ENCODE data around the gene CRY2.
"Not testable (repeated sequence)": the region's sequence is repeated elsewhere in the genome, so short reads cannot be mapped to it uniquely, and the experiment has no call there.

The CRY2 gene

DNA sequence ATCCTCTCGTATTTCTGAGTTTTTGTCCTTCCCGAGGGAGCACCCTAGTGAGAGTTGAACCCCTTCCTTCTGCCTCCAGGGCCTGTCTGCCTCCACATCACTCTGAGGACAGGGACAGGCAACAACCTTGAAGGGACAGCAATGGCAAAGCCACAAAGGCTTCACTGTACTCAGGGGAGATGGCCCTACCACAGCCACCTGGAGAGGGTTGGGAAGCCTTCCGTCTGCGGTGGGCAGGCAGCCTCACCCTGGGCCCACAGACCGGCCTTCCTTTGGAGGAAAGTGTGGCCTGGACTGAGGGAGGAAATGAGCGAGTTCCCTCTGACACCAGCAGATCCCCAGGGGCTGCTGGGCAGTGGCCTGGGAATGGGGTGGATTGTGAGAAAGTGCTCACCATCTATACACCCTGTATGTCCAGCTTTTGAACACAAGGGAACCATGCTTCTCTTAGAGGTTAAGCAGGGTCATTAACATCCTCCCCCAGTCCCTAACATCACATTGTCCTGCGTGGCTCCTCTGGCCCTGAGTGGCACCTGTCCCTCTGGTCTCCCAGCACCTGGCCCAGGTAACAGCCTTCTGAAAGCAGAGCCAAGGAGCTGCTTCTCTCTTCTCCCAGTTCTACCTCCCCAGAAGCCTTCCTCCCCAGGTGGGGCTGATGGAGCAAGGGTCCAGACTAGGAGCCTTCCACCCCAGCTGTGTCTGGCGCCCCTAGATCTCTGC lies 35.5 kb upstream of the CRY2 start:
- DNase-seq: no peak

DNA sequence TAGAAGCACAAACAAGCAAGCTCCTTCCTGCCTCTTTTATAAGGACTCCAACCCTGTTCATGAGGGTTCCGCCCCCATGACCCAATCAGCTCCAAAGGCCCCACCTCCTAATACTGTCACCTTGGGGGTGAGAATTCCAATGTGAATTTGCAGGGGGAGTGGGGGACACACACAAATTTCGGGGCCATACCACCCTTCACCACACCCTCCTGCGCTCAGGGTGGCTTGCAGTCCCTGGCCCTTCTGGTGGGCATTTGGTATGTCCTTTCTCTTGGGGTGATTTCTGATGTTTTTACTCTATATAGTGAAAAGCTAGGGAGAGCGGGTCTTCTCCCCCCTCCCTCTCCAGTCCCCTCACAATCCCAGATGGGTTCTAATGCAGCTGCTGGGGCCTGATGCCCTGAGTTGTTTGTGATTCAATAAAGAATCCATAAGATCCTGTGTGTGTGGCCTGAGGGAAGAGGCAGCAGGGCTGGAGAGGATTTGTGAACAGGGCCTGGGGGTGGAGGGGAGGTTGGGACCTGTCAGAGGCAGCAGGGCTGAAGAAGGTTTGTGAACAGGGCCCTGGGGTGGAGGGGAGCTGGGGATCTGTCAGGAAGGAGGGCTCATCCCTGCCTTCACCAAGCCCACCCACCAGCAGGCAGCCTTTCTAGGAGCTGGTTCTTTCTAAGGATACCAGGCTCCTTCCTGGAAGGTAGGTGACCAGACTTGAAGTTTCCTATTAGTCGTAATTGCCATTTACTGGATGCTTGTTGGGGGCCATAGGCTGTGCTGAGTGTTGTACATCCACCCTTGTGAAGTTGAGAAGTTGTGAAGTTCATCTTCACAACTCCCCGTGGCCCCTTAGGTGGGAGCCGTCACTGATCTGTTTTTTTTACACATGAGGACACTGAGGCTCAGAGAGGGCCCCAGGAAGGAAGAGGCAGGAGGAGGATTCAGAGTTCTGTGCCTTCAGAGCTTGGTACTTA lies 34.4 kb upstream of the CRY2 start:
- no peak for DNase-seq

DNA sequence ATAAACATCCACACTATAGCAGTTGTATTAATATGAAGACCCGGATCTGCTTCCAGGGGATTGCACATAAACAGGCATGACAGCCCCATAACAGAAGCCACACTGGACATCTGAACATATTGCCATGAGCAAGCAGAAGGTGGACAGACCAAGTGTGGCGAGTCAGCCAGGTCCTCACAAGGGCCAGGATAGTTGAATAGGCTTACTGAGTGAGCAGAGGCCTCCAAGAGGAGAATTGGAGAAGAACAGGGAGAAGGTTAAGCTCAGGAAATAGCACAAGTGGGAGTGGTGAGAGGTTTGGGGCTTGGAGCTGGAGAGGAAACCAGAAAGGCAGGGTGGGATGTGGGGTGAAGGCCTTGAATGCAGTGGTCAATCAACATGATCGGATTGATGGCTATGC lies 31.5 kb upstream of the CRY2 start:
- DNase-seq: no peak

DNA sequence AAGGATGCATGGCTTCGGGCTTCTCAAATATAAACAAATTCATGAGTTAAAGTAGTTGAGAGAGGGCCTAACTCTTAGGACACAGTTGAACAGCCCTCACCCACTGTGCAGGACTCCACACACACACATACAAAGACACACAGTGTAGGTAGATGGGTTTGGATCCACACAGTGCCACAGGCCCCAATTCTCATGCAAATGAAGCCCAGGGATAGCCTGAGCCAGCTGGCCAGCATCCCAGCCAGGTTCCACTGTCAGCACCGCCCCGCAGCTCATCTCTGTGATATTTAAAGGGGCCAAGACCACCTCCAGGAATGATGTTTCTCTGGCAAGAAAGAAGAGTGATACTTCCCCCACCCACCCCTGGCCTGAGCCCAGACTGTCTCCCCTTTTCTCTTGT lies 30.7 kb upstream of the CRY2 start:
- DNase-seq: no peak

DNA sequence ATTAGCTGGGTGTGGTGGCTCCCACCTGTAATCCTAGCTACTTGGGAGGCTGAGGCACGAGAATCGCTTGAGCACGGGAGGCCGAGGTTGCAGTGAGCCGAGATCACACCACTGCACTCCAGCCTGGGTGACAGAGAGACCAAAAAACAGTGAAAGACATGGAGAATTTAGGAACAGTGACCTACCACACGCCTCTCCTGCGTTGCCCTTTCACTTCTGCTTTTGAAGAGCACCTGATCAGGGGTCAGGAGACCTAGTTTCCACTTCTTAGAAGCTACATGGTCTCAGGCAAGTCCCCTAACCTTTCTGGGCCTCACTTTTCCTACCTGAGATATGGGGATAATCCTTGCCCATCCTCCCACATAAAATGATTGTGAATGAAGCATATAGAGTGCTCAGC lies 30.1 kb upstream of the CRY2 start:
- DNase-seq: no peak

DNA sequence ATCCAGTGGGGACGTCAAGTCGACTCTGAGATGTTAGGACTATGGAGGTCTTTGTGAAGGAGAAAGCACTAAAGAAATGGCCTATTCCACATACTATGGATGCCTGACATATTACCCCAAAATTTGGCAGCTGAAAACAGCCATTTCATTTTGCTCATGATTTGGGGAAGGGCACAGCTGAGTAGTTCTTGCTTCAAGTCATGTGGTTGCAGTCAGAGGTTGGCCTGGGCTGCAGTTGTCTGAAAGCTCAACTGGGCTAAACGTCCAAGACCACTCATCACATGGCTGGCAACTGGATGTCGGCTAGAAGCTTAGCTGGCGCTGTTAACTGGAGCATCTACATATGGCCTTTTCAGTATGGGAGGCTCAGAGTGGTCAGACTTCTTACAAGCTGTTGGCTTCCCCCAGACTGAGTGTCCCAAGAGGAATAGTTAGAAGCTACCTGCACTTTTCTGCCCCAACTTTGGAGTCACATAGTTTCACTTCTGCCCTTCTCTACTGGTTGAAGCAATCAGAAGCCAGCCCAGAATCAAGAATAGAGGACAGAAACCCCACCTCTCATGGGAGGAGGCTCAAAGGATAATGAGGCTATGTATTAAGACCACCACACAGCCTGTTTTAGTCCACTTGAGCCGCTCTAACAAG lies 28.2 kb upstream of the CRY2 start:
- DNase-seq: no peak

DNA sequence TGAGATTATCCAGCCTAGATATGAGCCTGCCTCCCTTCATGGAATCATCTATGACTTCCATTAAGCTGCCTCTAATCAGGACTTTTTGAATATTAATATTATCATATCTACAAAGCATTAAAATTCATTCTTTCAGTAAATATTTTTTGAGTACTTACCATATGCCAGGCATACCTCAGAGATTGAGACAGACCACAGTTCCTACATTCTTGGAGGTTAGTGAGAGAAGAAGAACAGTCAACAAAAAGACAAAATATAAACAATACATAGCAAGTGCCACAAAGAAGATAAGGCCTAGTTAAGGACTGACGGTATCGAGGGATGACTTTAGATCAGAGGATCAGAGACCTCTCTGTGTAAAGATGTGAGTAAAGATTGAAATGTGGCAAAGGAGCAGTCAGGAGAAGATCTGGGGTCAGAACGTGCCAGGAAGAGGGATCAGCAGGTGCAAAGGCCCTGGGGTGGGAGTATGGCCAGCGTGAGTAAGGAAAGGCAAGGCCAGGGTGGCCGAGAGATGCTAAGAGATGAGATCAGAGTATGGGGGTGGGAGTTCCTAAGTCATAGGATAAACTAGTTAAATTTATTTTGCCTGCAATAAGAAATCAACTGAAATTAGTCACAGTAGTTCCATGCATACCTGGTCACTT lies 26.9 kb upstream of the CRY2 start:
- no peak for DNase-seq

DNA sequence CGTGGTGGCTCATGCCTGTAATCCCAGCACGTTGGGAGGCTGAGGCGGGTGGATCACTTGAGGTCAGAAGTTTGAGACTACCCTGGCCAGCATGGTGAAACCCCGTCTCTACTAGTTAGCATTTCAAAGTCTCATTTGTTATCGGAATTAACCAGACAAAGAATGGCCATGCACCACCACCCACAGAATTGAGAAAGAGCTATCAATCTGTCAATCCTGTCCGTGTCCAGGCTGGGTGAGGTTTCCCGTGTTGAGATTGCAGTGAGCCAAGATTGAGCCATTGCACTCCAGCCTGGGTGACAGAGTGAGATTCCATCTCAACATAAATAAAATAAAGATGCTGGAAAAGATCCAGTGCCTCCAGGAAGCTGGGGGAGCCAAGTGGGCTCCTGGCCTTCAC lies 20.8 kb upstream of the CRY2 start:
- not testable (repeated sequence) for DNase-seq

DNA sequence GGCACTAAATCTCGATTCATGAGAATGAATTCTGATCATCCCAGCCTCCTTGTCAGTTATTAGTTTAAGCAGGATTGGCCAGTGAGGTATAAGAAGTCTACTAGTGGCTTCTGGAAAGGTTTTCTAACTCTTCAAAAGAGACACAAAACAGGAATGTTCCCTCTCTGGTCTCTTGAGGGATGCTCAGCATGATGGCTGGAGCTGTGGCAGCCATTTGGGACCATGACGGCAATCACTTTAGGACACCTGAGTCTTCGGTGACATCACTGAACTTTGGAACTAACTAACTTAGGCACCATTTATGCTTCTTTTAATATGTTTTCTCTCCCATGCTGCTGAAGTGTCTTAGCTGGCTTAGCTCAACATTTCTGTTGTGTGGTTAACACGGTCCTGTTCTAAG lies 20.2 kb upstream of the CRY2 start:
- DNase-seq: no peak

DNA sequence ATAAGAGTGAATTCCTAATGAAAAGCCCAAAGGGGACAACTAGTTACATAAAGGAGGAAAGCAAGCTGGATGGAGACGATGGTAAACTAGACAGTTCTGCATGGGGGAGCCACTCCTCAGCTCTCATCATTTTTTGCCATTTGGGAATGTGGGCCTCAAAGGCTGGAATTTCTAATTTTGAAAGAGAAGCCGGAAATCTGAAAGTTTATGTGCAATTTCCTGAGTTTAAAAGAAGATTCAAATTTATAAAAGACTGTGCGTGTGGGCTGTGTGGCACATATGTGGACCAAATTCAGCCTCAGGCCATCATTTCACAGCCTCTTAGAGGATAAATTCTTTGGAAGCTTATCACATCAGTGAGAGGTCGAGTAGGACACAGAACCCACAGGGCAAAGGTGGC lies 18.3 kb upstream of the CRY2 start:
- DNase-seq: no peak

DNA sequence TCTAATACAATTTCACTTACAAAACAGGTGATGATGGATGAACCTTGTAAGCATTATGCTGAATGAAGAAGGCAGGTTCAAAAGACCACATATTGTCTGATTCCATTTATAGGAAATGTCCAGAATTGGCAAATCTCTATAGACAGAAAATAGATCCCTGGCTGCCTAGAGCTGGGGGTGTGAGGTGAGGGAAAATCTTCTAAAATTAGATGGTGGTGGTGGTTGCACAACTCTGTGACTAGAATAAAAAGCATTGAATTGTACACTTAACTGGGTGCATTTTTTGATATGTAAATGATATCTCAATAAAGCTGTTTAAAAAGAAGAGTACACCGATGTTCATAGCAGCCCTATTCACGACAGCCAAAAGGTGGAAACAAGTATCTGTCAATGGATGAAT lies 16.7 kb upstream of the CRY2 start:
- no peak for DNase-seq

DNA sequence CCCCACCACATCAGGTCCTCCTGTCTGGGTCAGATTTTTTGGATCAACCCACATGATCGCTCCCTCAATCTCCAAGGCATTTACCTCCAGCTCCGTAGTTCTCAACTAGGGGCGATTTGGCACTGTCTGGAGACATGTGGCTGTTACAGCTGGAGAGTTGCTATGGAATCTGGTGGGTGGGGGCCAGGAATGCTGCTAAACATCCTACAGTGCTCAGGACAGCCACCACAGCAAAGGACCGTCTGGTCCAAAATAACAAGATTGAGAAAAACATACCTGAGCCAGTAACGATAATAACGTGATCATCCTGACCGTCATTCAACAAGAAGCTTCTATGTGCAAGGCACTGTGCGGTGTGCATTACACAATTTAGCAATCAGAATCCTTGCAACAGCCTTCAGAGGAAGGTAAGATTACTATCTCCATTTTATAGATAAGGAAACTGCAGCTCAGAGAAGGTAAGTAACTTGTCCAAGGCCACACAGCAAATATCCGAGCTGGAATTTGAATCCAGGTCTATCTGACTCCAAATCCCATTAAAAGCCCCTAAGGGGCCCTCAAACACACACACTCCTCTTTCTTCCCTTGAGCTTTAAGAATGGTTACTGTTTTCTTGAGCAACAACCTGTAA lies 14.3 kb upstream of the CRY2 start:
- no peak for DNase-seq

DNA sequence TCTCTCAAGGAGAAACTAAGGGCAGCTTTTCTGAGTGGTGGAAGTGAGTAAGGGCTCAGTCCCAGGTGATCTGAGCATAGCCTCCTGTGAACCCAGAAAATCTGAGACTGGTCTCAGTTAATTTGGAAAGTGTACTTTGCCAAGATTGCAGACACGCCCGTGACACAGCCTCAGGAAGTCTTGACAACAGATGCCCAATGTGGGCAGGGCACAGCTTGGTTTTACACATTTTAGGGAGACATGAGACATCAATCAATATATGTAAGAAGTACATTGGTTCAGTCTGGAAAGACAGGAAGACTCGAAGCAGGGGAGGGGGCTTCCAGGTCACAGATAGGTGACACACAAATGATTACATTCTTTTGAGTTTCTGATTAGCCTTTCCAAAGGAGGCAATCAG lies 13.5 kb upstream of the CRY2 start:
- no peak for DNase-seq

DNA sequence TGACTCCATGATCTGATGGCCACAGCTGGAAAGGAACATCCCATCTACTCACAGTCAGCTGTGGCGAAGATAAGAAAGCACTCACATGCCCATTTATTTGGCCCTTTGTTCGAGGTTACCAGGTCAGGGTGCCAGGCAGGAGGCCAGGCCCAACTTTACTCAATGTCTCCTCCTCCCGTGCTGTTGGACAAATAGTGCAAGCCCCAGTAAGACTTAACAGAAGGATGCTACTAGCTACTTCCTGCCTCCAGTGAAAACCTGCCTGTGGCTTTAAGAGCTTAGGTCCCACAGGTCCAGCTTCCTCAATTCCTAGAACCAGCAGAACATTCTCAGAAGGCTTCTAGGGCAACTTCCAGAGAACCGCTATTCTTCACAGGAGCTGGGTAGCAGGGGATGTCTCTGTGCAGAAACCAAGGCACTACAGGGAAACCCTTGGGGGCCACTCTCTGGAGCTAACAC lies 12.9 kb upstream of the CRY2 start:
- DNase-seq: no peak

DNA sequence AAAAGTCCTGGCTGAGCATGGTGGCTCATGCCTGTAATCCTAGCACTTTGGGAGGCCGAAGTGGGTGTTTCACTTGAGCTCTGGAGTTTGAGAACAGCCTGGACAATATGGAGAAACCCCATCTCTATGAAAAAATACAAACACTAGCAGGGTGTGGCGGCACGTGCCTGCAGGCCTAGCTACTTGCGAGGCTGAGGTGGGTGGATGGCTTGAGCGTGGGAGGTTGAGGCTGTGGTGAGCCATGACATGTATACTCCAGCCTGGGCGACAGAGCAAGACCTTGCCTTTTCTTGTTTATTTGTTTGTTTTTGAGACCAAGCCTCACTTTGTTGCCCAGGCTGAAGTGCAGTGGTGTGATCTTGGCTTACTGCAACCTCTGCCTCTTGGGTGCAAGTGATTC lies 8.1 kb upstream of the CRY2 start:
- no peak for DNase-seq

DNA sequence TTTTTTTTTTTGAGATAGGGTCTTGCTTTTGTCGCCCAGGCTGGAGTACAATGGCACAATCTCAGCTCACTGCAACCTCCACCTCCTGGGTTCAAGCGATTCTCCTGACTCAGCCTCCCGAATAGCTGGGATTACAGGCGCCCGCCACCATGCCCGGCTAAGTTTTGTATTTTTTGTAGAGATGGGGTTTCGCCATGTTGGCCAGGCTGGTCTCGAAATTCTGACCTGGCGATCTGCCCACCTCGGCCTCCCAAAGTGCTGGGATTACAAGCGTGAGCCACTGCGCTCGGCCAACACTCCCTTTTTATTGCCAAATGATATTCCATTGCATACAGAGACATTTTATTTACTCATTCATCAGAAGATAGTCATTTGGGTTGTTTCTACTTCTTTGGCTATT lies 7.0 kb upstream of the CRY2 start:
- not testable (repeated sequence) for DNase-seq

DNA sequence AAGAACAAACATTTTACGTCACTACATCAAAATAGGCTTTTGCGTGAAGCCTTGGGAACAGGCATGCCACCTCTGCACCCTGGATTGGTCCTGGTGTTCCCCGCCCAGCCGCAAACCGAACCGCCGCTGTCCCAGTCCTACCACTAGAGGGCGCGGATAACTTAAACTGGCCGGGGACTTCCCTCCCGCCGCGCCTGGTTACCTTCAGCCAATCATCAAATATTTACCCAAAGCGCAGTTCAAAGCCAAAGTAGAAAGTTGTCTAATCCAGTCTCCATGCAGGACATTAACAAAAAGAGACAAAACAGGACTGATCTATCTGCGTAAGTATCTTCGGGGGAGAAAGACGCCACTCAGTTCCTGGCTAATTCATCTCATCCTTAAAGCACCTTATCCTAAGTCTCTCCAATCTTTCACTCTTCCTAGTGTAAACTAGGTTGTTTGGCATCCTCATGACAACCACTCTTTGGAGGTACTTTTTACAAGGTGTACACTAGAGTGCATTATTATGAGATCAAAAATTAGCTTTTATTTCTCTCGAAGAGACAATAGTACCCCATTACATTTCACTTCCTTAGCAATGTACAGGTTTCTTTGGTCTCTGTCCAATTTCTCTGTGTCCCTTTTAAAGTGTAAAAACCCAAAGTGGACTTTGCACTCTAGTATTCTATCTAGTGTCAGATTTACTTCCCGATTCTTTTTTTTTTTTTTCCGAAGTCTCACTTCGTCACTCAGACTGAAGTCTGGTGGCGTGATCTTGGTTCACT lies 3.9 kb upstream of the CRY2 start:
- peak; percentile 88 for DNase-seq

DNA sequence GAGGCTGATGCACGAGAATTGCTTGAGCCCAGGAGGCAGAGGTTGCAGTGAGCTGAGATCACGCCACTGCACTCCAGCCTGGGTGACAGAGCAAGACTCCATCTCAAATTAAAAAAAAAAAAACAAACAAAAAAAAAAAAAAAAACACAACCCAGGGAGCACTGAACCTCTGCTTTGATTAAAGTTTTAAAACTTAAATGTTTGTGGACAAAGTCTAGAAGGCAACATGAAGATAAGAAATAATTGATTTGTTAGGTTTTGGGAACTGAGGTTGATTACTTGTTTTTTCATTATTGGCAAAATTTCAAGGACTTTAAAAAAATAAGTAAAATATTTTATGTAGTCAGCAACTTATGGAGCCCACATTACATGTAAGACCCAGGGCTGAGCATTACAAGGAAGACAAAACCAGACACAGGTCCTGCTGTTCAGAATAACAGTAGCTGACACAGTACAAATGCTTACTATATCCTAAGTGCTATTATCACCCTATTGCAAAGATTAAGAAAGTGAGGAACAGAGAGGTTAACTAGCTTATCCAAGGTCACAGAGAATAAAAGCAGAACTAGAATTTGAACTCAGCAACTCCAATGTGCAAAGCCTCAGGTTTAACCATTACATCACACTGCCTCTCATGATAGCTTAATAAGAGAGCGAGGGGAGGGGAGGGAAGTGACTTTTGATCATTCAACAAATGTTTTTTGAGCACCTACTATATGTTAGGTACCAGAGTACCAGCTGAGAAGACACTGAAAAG lies 2.3 kb upstream of the CRY2 start:
- DNase-seq: no peak

DNA sequence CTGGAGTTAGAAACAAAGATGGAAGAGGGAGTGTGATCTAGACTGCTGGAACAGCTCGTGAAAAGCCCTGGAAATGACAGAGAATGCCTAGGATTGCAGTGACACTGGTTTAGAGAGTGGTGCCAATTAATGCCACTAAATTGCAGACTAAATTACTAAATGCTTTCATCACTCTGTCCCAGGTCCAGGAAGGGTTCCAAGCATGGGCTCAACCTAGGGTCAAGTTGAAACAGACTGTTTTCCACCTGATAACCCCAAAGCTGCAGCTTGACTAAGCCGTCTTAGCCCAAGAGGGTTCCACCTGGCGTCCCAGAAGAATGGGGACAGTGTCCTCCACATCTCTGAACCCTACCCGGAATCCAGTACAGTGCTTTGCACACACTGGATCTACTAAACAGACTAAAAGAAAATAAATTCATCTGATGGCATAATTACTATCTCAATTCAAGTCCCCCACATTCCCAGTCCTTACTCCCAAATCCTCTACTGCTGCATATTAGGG lies 1.1 kb upstream of the CRY2 start:
- DNase-seq: no peak

DNA sequence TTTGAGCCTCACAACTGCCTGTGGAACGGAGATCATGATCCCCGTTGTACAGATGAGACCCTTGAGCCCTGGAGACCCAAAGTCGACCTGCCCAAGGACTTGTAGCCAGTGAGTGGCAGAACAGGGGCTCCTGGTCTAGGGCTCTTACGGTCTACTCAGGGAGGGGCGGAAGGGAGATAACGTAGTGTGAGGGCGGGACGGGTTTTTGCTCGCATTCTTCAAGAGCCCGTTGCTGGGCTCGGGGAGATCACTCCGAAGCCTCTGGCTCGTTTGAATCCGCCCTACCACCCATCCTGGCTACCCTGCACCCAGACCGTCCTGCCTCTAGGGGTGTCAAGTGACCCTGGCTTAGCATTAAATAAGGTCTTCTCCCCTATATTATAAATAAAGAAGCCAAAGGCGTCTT lies 639 bp downstream of the CRY2 start:
- DNase-seq: peak; percentile 11

DNA sequence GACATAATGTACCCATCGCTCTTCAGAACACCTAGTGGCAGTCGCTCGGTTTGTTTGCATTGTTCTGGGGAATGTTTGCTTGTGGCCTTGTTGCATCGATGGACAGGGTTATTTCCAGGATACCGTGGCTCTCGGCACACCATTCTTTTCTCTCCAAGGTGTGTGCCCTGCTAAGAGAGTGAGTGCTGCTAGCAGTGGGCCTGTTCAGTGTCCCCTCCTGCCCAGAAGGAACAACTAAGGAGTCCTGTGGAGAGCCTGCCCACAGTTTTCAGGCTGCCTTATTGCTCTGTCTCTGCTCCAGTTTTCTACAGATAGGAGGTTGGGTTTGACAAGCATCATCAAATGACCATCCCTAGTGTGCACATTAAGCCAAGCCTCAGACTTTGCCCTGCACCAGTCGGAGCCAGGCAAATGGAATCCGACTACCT lies 1.4 kb downstream of the CRY2 start:
- DNase-seq: no peak
